PFSK-1 (cell line): ENCODE data around the gene TEX51.

Experiments used
- POLR2AphosphoS5 ChIP-seq: IDR thresholded peaks from 2 replicates; pipeline ENCODE4 v1.6.1; 2012; ENCODE audit warnings: low read depth, mild to moderate bottlenecking, control low read depth, low read length, moderate library complexity
- SIN3A ChIP-seq: IDR thresholded peaks from 2 replicates; pipeline ENCODE4 v1.6.1; 2012; ENCODE audit warnings: mild to moderate bottlenecking, low read length, moderate library complexity, borderline replicate concordance; ENCODE audit not compliant: insufficient read depth

DNA sequence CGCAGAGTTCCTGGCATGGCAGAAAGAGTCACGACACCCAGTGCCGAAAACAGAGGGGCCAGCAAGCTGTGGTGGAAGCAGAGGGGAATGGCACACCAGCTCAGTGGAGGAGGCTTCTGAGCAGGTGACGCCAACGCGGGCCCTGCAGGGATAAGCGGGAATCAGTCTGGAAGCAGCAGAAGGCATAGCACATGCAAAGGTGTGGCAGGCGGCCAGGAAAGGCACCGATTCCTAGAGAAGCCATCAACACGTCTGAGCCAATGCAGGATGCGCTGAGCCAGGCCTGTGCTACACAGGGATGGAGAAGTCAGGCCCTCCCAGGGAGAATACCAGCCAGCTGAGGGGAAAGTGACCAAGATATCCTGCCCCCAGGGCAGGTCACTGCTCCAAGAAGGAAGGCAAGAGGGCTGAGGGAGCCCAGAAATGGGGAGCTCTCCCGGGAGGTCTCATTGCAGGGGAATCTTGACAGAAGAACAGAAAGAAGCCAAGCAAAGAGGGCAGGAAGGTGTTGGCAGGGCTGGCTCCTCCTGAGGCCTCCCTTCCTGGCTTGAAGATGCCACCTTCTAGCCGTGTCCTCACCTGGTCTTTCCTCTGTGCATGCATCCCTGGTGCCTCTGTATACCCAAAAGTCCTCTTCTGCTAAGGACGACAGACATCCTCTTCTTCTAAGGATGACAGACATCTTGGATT, 16.3 kb downstream of the TEX51 start:
- no peak for TF ChIP-seq POLR2AphosphoS5
- no peak for TF ChIP-seq SIN3A
